ENCODE measurements around the gene TEX29. TPM values are rescaled to one million over a fixed set of nuclear protein-coding genes. Genes with fewer than 3 reads are reported as not detected.

TEX29 gene
- total and polyA plus RNA-seq, 2 of the 4 experiments (the other 2 are of a cell fraction), result 0.46 TPM; not detected in 1

DNA sequence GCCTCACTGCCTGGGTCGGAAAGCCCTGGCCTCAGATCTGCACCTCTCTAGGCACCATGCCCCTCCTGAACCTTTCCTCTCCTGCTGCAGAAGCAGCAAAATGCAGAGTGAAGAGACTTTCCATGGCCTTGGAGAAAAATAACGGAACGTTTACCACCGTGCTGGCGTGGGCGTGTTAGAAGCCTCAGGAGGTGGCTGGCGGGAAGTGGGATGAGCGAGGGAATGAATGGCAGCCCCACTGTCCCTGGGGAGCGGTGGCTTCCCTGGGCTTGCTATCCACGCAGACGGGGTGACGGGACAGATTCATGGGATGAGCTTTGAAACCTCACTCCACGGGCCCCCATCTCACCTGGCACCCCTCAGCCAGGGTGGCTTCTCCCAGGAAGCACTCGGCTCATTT lies 4.3 kb downstream of the TEX29 start:
- Histone ChIP-seq H2AK5ac (ENCODE audit: low read depth, low read length) (no peak overlapping the region), H2BK5ac (ENCODE audit: low read depth, low read length, poor library complexity, severe bottlenecking) (no peak overlapping the region), H3K56ac (ENCODE audit: extremely low read depth, insufficient read depth, low read length) (no peak overlapping the region), H4K5ac (ENCODE audit: low read depth, low read length) (no peak overlapping the region), H2AK9ac (replicated peaks; ENCODE audit: low read depth, low read length, poor library complexity) (no peak overlapping the region), H3K4me2 (ENCODE audit: low read depth, low read length) (no peak overlapping the region), H3K14ac (replicated peaks; ENCODE audit: low read depth, low read length) (no peak overlapping the region), H3K18ac (ENCODE audit: low read depth, low read length) (no peak overlapping the region), H3K27me3 (ENCODE audit: control insufficient read depth, insufficient read depth, low read length) (peaks cover 5% of the 10 kb centered on the region; the same call in 1 of the 2 replicates), H4K20me1 (ENCODE audit: insufficient read depth, low read length) (no peaks in the 10 kb centered on the region), H3K9me1 (ENCODE audit: insufficient read depth, low read length) (peaks cover 2% of the 10 kb centered on the region; the same call in 1 of the 2 replicates), H2AFZ (replicated peaks; ENCODE audit: low read length, poor library complexity) (no peak overlapping the region), H3K4me3 (ENCODE audit: insufficient read depth, low read depth, low read length) (no peak overlapping the region), H2BK20ac (ENCODE audit: low read depth, low read length) (no peak overlapping the region), H3K36me3 (ENCODE audit: control insufficient read depth, insufficient read depth, low read length) (no peaks in the 10 kb centered on the region), H3K9me3 (ENCODE audit: control insufficient read depth, insufficient read depth, low read length) (no peaks in the 10 kb centered on the region), H3K79me1 (ENCODE audit: low read depth in 1 of 2, low read length in 2 of 2) (no peaks in the 10 kb centered on the region), H4K91ac (ENCODE audit: insufficient read depth, low read depth, low read length) (no peak overlapping the region), H3K4ac (ENCODE audit: low read depth, low read length) (no peak overlapping the region), H4K8ac (ENCODE audit: low read depth in 2 of 2, low read length in 2 of 2) (no peak overlapping the region), H2BK120ac (ENCODE audit: low read depth, low read length) (no peak overlapping the region), H3K27ac (ENCODE audit: insufficient read depth, low read length) (no peak overlapping the region), H3K9ac (ENCODE audit: low read depth, low read length) (no peak overlapping the region), H3K4me1 (ENCODE audit: control insufficient read depth, insufficient read depth, low read length) (no peaks in the 10 kb centered on the region), H2BK15ac (ENCODE audit: low read depth, low read length) (no peak overlapping the region), H3K23ac (ENCODE audit: low read depth, low read length) (no peak overlapping the region)
- dilution Hi-C loops (cut with HindIII; ENCODE audit: low sequenced_read_pairs, unreplicated experiment), result no loop called here
- DNase-seq, result no peak
- BruUV-seq (replicated peaks), result no TSS peak
- TF ChIP-seq, protein P1, sequence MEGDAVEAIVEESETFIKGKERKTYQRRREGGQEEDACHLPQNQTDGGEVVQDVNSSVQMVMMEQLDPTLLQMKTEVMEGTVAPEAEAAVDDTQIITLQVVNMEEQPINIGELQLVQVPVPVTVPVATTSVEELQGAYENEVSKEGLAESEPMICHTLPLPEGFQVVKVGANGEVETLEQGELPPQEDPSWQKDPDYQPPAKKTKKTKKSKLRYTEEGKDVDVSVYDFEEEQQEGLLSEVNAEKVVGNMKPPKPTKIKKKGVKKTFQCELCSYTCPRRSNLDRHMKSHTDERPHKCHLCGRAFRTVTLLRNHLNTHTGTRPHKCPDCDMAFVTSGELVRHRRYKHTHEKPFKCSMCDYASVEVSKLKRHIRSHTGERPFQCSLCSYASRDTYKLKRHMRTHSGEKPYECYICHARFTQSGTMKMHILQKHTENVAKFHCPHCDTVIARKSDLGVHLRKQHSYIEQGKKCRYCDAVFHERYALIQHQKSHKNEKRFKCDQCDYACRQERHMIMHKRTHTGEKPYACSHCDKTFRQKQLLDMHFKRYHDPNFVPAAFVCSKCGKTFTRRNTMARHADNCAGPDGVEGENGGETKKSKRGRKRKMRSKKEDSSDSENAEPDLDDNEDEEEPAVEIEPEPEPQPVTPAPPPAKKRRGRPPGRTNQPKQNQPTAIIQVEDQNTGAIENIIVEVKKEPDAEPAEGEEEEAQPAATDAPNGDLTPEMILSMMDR (conservative IDR thresholded peaks at IDR 0.05; ENCODE audit: low read depth, low read length), result no peak
- TF ChIP-seq BHLHE40 (IDR thresholded peaks at IDR 0.05; ENCODE audit: low read depth, low read length) (no peak), RAD21 (IDR thresholded peaks at IDR 0.05; ENCODE audit: low read length) (no peak), POLR2A (IDR thresholded peaks at IDR 0.05; ENCODE audit: low read depth, low read length) (no peak), MXI1 (IDR thresholded peaks at IDR 0.05; ENCODE audit: borderline replicate concordance, low read depth, low read length) (no peak), CHD1 (IDR thresholded peaks at IDR 0.05; ENCODE audit: low read depth, low read length) (no peak), USF2 (IDR thresholded peaks at IDR 0.05; ENCODE audit: low read depth, low read length) (no peak), RFX5 (IDR thresholded peaks at IDR 0.05; ENCODE audit: low read depth, low read length) (no peak), CEBPB (IDR thresholded peaks at IDR 0.05; ENCODE audit: low read depth, low read length) (no peak), MAFK (IDR thresholded peaks at IDR 0.05; ENCODE audit: low read depth, low read length) (no peak), FOS (IDR thresholded peaks at IDR 0.05; ENCODE audit: low read depth, low read length) (no peak), SMC3 (IDR thresholded peaks at IDR 0.05; ENCODE audit: low read depth, low read length) (no peak), MAZ (IDR thresholded peaks at IDR 0.05; ENCODE audit: borderline replicate concordance, low read depth, low read length) (no peak), RCOR1 (IDR thresholded peaks at IDR 0.05; ENCODE audit: insufficient replicate concordance, low read length) (no peak), NFE2L2 (IDR thresholded peaks at IDR 0.05; ENCODE audit: low read depth, low read length) (no peak)
- TF ChIP-seq, protein P2, sequence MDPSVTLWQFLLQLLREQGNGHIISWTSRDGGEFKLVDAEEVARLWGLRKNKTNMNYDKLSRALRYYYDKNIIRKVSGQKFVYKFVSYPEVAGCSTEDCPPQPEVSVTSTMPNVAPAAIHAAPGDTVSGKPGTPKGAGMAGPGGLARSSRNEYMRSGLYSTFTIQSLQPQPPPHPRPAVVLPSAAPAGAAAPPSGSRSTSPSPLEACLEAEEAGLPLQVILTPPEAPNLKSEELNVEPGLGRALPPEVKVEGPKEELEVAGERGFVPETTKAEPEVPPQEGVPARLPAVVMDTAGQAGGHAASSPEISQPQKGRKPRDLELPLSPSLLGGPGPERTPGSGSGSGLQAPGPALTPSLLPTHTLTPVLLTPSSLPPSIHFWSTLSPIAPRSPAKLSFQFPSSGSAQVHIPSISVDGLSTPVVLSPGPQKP (IDR thresholded peaks at IDR 0.05; ENCODE audit: borderline replicate concordance, low read depth, low read length), result no peak
- WGBS, 2 experiments (ENCODE audit: extremely low coverage in 2 of 2, insufficient read length in 1 of 2), result 79% methylated on average over 10 of the region's 14 CpGs; no CpG with 5 or more reads in 1 of the 2 experiments
- ChIA-PET POLR2A (ENCODE audit: unreplicated experiment) (no interaction called here), CTCF (no interaction called here)
- in situ Hi-C loops (cut with MboI; ENCODE audit: low sequenced_read_pairs), result no loop called here
- no peak for ATAC-seq (ENCODE audit: low read depth)
- intact Hi-C loops (cut with micrococcal nuclease), result no loop called here

Data from IMR-90 (cell line).